DND-41 (cell line): ENCODE results near the gene ZFPM1.

Source experiments
- ATAC-seq: fragments of 200-7000 bp; cut with Tn5 transposase; 3 replicates; pipeline ENCODE4 v1.9.1; 2021; ENCODE audit warnings: low read depth; ENCODE audit not compliant: insufficient read depth
- DNase-seq: peaks from one replicate; pipeline ENCODE4 v3.0.0-alpha.2; 2020
- H2AFZ ChIP-seq: 2 replicates; pipeline ENCODE4 v1.6.0; 2012; ENCODE audit warnings: low read depth, low read length
- H3K27ac ChIP-seq: 2 replicates; pipeline ENCODE4 v1.5.1; 2012; ENCODE audit warnings: low read length, inconsistent platforms
- H3K27me3 ChIP-seq: fragments of 200-600 bp; sonication (generic); 2 replicates; pipeline ENCODE4 v1.6.0; 2012; ENCODE audit warnings: low read length, mild to moderate bottlenecking, inconsistent platforms; ENCODE audit not compliant: insufficient read depth, poor library complexity
- H3K36me3 ChIP-seq: 2 replicates; pipeline ENCODE4 v1.5.1; 2012; ENCODE audit warnings: low read length, inconsistent platforms; ENCODE audit not compliant: insufficient read depth
- H3K4me1 ChIP-seq: 2 replicates; pipeline ENCODE4 v1.5.1; 2012; ENCODE audit warnings: mild to moderate bottlenecking, low read length; ENCODE audit not compliant: insufficient read depth
- H3K4me2 ChIP-seq: 2 replicates; pipeline ENCODE4 v1.6.0; 2012; ENCODE audit warnings: mild to moderate bottlenecking, moderate library complexity, low read length, inconsistent platforms; ENCODE audit not compliant: insufficient read depth
- H3K4me3 ChIP-seq, 2 experiments: fragments of 200-600 bp in 1 of 2; shearing (Covaris generic) in 1 of 2; 2 replicates each; pipeline ENCODE4 v1.5.1; 2012 to 2016; ENCODE audit warnings: inconsistent platforms in 2 of 2, low read length in 2 of 2, mild to moderate bottlenecking in 2 of 2, low read depth in 1 of 2, moderate library complexity in 1 of 2
- H3K79me2 ChIP-seq: 2 replicates; pipeline ENCODE4 v1.6.0; 2012; ENCODE audit warnings: low read length, inconsistent platforms; ENCODE audit not compliant: insufficient read depth
- H3K9ac ChIP-seq: 2 replicates; pipeline ENCODE4 v1.6.0; 2012; ENCODE audit warnings: low read depth, mild to moderate bottlenecking, inconsistent platforms, low read length, moderate library complexity
- H3K9me3 ChIP-seq: 2 replicates; pipeline ENCODE4 v1.5.1; 2012; ENCODE audit warnings: low read length, moderate library complexity, mild to moderate bottlenecking, inconsistent platforms; ENCODE audit not compliant: insufficient read depth, severe bottlenecking
- H4K20me1 ChIP-seq: 2 replicates; pipeline ENCODE4 v1.6.0; 2012; ENCODE audit warnings: low read length; ENCODE audit not compliant: insufficient read depth
- CTCF ChIP-seq: IDR thresholded peaks from 2 replicates; pipeline ENCODE4 v1.5.1; 2012; ENCODE audit warnings: borderline replicate concordance, low read length, moderate library complexity, mild to moderate bottlenecking; ENCODE audit not compliant: poor library complexity, severe bottlenecking; ENCODE audit errors: extremely low read depth
- EZH2 ChIP-seq: IDR thresholded peaks from 3 replicates; pipeline ENCODE4 v1.6.1; 2012; ENCODE audit warnings: borderline replicate concordance, low read depth, mild to moderate bottlenecking, moderate library complexity, low read length, inconsistent platforms; ENCODE audit not compliant: severe bottlenecking

The ZFPM1 gene

GRCh38 chr16:88585927-88586581, 133.0 kb downstream of the ZFPM1 start:
- Histone ChIP-seq H3K27me3 (no peaks in the 10 kb centered on the region), H3K36me3 (peaks cover 89% of the 10 kb centered on the region), H3K9me3 (no peaks in the 10 kb centered on the region), H3K4me3 (no peak overlapping the region), H2AFZ (no peak overlapping the region), H3K4me2 (no peak overlapping the region), H3K9ac (no peak overlapping the region), H3K4me1 (no peaks in the 10 kb centered on the region), H4K20me1 (peaks cover 72% of the 10 kb centered on the region), H3K27ac (no peak overlapping the region), H3K79me2 (peaks cover 87% of the 10 kb centered on the region)
- ATAC-seq, result no peak
- no peak for DNase-seq
- TF ChIP-seq EZH2 (no peak), CTCF (no peak)
